RWPE2 (cell line): ENCODE measurements around the gene TTLL1.

ENCODE experiments used
- ATAC-seq: fragments of 200-7000 bp; cut with Tn5 transposase; 3 replicates; pipeline ENCODE4 v1.9.1; 2021; ENCODE audit warnings: low read depth
- DNase-seq: peaks from one replicate; pipeline ENCODE4 v3.0.0-alpha.2; 2020; ENCODE audit warnings: low spot score
- H3K27ac ChIP-seq: fragments of 450-650 bp; 2 replicates; pipeline ENCODE4 v1.5.1; 2017; ENCODE audit warnings: mild to moderate bottlenecking; ENCODE audit not compliant: poor library complexity, severe bottlenecking
- H3K27me3 ChIP-seq: fragments of 250-450 bp; sonication (Bioruptor Pico); 2 replicates; pipeline ENCODE4 v1.5.1; 2021; ENCODE audit warnings: mild to moderate bottlenecking, moderate library complexity; ENCODE audit not compliant: insufficient read depth, poor library complexity, severe bottlenecking
- H3K36me3 ChIP-seq: fragments of 250-450 bp; sonication (Bioruptor Pico); 2 replicates; pipeline ENCODE4 v1.5.1; 2020; ENCODE audit warnings: low read depth, mild to moderate bottlenecking, moderate library complexity
- H3K4me1 ChIP-seq: fragments of 250-450 bp; sonication (Bioruptor Pico); 2 replicates; pipeline ENCODE4 v1.5.1; 2021; ENCODE audit warnings: mild to moderate bottlenecking, moderate library complexity; ENCODE audit not compliant: insufficient read depth, poor library complexity, severe bottlenecking
- H3K4me3 ChIP-seq: fragments of 250-450 bp; sonication (Bioruptor Pico); 2 replicates; pipeline ENCODE4 v1.5.1; 2021; ENCODE audit warnings: mild to moderate bottlenecking, moderate library complexity; ENCODE audit not compliant: severe bottlenecking
- H3K9me3 ChIP-seq: fragments of 250-450 bp; sonication (Bioruptor Pico); 2 replicates; pipeline ENCODE4 v1.5.1; 2021; ENCODE audit warnings: mild to moderate bottlenecking, moderate library complexity; ENCODE audit not compliant: severe bottlenecking
- TF ChIP-seq, protein P1 (sequence below): fragments of 450-650 bp; IDR thresholded peaks from one replicate; pipeline ENCODE4 v1.5.1; 2017; ENCODE audit warnings: mild to moderate bottlenecking, moderate library complexity; ENCODE audit not compliant: poor library complexity, severe bottlenecking

Gene TTLL1

DNA sequence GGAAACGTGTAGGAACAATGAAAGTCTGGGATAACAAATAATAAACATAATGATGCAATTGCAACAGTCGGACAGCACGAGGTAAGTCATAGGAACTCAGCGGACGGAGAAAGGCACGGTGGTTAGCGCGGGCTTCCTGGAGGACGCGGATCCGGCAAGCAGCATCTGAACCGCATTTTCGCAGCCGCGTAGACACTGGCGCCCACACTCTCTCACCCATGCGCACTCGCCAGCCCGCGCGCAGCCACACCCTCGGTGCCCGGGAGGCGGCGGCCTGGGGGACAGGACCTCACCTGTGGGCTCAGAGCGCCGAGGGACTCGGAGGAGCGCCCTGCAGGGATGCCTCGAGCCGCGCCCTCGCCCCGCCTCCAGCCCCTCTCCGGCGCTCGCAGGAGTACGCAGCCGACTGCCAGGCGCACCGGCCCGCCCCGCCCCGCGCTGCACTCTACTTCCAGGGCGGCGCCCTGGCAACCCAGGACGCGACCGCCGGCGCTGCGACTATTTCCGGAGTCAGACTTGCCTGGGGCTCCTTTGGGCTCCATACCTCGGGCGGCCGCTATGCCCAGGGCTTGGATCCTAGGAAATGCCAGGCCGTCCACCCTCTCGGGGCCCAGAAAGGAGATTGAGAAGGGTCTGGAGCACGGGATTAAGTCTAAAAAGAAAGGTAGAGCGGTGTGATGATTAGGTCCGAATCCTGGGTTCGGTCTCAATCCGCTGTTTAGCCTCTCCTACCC, at the start of gene TTLL1:
Gene TTLL1, minus strand, starts transcription at position 408 of the 734 bp plus-strand sequence. CDS start 13,805 bp downstream, outside the sequence.
- Histone ChIP-seq H3K9me3 (no peaks in the 10 kb centered on the region), H3K27me3 (no peaks in the 10 kb centered on the region), H3K36me3 (no peaks in the 10 kb centered on the region), H3K4me1 (no peaks in the 10 kb centered on the region), H3K27ac (peak within 1 kb of the TSS; percentile 56), H3K4me3 (peak within 1 kb of the TSS; percentile 62)
- DNase-seq (peak; percentile 89), ATAC-seq (peak; percentile 94)
- TF ChIP-seq, protein P1, sequence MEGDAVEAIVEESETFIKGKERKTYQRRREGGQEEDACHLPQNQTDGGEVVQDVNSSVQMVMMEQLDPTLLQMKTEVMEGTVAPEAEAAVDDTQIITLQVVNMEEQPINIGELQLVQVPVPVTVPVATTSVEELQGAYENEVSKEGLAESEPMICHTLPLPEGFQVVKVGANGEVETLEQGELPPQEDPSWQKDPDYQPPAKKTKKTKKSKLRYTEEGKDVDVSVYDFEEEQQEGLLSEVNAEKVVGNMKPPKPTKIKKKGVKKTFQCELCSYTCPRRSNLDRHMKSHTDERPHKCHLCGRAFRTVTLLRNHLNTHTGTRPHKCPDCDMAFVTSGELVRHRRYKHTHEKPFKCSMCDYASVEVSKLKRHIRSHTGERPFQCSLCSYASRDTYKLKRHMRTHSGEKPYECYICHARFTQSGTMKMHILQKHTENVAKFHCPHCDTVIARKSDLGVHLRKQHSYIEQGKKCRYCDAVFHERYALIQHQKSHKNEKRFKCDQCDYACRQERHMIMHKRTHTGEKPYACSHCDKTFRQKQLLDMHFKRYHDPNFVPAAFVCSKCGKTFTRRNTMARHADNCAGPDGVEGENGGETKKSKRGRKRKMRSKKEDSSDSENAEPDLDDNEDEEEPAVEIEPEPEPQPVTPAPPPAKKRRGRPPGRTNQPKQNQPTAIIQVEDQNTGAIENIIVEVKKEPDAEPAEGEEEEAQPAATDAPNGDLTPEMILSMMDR: no peak

DNA sequence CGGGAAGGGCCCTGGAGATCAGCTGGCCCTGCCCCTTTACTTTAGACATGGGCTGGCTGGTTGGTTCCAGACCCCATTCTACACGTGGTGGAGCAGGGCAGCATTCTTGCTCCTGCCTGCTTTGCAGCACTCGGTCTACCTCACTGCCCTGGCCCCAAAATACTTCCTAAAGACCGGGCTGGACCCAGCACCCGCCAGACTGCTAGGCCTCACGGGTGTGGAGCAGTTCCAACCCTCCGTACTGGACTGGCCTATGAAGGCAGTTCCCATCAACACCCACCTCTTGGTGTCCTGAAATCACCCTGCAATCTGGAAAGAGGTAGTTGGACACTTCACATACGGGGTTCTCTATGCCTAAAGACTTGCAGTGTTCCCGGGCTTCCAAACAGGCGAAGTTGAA, 47.6 kb upstream of the TTLL1 start:
- H3K4me1 ChIP-seq: peaks cover 2% of the 10 kb centered on the region
- TF ChIP-seq, protein P1: no peak
- no peaks in the 10 kb centered on the region for H3K27me3 ChIP-seq
- ATAC-seq (no peak), DNase-seq (no peak)
- H3K36me3 ChIP-seq: peaks cover 72% of the 10 kb centered on the region
- no peaks in the 10 kb centered on the region for H3K9me3 ChIP-seq
- H3K27ac ChIP-seq: no peak overlapping the region
- no peak overlapping the region for H3K4me3 ChIP-seq

DNA sequence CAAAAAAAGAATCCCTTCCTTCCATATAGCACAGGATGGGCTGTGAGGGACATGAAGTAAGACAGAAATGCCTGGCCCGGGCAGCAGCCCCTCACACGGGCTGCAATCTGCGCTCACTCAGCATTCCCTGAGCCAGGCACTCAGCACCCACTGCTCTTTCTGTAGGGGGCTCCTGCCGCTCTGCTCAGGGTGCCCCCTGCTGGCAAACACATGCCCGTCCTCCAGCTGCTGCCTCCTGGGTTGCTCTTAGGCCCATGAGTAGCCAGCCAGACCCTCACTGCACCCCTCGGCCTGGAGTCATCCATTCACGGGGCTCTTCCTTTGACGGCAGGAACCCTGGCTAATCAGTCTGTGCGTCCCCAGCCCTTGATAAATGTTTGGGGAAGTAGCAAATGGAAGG, 47.1 kb upstream of the TTLL1 start:
- ATAC-seq: no peak; the same call in 2 of the 3 replicates
- H3K36me3 ChIP-seq: peaks cover 68% of the 10 kb centered on the region
- H3K9me3 ChIP-seq: no peaks in the 10 kb centered on the region
- no peaks in the 10 kb centered on the region for H3K4me1 ChIP-seq
- no peak for DNase-seq
- H3K27ac ChIP-seq: no peak overlapping the region
- TF ChIP-seq, protein P1: peak; percentile 63
- no peak overlapping the region for H3K4me3 ChIP-seq
- H3K27me3 ChIP-seq: no peaks in the 10 kb centered on the region

DNA sequence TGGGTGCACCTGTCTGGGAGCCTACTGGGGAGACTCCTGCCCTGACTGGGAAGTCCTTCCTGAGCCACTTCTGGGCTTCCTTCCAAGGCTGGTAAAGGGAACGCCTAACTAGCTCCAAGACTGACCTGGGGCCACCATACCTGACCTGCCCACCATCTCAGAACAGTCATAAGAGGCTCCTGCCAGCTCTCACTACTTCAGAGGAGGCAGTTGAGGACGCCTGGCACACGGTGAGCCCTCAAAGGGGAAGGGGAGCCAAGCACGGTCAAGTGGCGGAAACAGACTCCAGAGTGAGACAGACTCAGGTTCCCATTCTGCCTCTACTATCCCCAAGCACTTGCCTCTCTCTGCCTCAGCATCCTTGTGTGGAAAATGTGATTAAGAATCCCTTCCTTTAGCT, 46.4 kb upstream of the TTLL1 start:
- Histone ChIP-seq H3K9me3 (no peaks in the 10 kb centered on the region), H3K27ac (no peak overlapping the region), H3K36me3 (peaks cover 65% of the 10 kb centered on the region), H3K27me3 (no peaks in the 10 kb centered on the region), H3K4me1 (no peaks in the 10 kb centered on the region), H3K4me3 (no peak overlapping the region)
- ATAC-seq: no peak
- TF ChIP-seq, protein P1: no peak
- no peak for DNase-seq

DNA sequence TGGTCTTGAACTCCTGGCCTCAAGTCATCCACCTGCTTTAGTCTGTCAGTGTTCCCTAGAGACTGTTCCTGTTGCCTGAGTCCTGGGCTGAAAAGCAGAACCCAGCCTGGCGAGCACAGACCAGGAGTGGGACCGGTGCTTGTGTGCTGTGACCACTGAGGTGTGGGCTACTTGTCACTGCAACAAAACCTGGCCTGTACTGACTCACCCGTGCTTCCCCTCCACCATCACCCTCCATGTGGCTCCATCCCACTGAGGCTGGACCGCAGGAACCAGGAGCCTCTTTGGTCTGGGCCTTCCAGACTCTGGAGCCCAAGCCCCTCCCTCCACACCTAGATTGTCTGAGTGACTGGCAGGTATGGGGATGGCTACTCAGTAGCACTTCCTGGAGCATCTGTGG, 45.4 kb upstream of the TTLL1 start:
- no peaks in the 10 kb centered on the region for H3K27me3 ChIP-seq
- DNase-seq (no peak), ATAC-seq (no peak)
- no peak overlapping the region for H3K27ac ChIP-seq
- H3K4me3 ChIP-seq: no peak overlapping the region
- no peaks in the 10 kb centered on the region for H3K4me1 ChIP-seq
- TF ChIP-seq, protein P1: no peak
- H3K9me3 ChIP-seq: no peaks in the 10 kb centered on the region
- H3K36me3 ChIP-seq: peaks cover 55% of the 10 kb centered on the region
